HG03457 (cell line): Measurements from ENCODE around the gene RPL31.
"Not testable (repeated sequence)": the region's sequence is repeated elsewhere in the genome, so short reads cannot be mapped to it uniquely, and the experiment has no call there.

Experiments
- ATAC-seq: cut with Tn5 transposase; IDR thresholded peaks from one replicate; pipeline ENCODE4 v1.9.1; 2021; ENCODE audit warnings: moderate number of reproducible peaks; ENCODE audit not compliant: unreplicated experiment

RPL31 gene

DNA sequence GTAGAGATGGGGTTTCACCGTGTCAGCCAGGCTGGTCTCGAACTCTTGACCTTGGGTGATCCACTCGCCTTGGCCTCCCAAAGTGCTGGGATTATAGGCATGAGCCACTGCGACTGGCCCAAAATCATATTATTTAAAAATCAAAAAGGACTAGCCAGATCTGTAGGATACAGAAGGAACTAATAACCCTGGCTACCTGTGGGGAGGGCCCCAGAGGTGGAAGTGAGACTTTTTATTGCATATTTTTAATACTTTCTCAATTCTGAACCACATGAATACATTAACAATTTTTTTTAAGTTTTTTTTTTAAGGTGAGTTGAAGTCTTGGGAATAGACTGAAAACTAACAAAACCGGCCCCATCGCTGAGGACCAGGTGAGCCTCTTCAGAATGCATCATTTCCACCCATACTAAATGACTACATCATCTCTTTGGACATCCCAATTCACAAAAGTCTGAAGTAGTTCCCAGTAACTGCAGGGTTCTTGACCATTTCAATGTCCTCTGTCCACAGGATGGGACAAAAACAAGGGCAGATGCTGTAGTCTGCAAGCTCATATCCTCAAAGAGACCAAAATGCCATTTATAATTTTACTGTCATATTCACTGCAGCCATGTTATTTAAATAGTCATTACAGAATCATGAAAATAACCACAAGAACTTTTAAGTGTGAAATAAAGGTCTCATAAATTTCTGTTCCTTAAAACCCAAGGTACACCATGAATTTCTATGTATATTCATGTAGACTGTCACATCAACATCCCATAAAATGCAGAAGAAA, 21.4 kb downstream of the RPL31 start:
- no peak for ATAC-seq

DNA sequence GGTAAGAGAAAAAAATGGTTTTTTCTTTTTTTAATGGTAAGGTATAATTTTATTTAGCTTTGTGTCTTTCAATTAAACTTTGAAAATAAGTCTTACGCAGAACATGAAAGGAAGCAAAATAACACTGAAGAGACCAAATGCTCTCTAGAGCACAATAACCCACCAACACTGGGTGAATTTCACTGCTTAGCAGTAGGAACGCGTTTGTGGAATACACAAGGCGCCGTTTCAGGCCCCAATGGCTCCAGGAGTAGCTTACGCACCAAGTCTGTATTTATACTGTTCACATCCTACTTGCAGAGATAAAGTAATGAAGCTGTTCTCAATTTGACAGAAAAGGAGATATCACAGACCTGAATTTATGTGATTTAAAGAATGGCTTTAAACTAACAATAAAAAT, 23.5 kb downstream of the RPL31 start:
- no peak for ATAC-seq

DNA sequence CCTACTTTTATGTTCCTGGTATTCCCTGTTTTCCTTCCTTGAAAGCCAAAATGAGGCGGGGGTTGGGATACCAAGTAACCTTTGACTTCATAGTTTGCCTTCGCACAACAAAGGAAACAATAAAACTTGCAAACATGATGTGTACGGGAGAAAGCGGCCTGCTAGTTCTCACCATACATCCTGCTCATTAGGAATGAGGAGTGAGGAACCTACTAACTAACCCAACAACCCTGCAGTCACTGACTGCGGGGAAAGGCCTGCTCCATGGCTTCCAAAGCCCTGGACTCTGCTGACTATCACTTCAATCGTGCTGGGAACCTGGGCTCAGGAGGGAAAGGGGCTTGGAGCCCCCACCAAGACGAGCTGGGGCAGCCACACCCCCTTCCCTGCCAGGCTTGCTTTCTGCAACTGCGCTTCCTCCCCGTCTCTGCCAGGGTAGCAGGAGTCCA, 24.2 kb downstream of the RPL31 start:
- no peak for ATAC-seq

DNA sequence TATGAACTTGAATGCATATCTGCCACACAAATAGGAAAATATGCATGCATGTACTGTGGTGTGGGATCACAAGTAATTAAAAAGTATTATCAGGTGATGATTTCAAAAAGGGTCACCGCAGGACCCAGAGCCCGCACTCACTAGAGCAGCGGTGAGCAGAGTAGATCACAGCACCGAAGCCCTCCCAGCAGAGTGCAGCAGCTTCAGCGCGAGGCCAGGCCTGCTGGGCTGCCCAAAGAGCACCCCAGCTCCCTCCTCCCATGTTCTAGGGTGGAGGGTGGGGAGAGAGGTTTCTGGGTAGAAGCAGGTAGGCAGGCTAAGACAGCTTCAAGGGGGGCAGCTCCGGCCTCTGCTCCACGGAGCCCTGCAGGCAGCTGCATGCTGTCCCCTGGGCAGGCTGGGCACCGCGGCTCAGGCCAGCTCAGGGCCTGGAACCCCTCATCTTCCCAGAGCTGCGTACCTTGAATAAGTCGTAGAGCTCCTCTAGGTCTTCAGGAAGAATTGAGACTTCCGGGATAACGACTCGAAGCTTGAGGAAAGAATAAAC, 24.9 kb downstream of the RPL31 start:
- no peak for ATAC-seq

DNA sequence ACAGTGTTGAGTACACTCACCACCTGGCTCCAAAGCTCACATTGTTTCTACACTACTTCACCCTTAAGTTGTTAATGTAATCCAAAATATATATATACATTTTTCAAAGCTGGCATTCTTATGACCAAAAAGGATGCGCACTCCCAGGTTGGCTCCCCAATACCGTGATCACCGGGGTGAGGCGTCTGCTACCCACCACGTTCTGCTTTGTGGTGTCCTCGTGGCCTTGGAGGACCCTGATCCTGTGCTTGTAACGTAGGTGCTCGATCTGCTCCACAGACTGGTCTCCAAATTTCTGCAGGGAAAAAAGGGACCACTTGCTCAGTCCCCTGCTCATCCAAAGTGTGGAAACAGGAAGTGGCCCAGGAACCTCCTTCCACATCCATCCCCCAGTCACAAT, 25.8 kb downstream of the RPL31 start:
- ATAC-seq, result no peak

DNA sequence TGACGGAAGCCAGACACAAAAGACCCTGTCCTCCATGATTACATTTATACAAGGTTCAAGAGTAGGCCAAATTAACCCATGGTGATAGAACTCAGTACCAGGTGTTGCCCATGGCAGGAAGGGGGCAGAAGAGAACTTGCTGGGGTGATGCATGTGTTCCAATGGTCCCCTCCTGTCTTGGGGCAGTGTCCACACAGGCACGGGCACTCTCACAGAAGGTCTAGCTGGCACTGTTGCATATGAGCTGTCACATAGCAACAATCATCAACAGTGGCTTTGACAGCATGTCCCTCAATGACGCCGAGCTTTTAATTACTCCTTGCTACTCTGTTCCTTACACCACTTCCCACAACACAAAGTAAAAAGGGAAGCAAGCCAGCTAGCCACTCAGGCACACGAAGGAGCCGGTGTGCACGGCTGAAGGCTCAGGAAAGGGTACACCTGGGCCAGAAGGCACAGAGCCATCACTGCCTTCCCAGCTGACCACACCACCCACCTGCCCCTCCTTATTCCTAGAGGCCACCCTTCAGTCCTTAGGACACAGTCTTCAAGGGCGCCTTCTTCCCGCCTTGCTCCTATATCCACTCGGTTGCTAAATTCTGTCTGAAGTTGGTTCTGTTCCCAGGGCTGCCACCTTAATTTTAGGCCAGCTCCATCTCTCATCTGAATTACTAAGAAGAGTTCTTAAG, 28.9 kb downstream of the RPL31 start:
- ATAC-seq, result no peak

GRCh38 chr2:101032084-101032776, 30.1 kb downstream of the RPL31 start:
- ATAC-seq, result no peak

DNA sequence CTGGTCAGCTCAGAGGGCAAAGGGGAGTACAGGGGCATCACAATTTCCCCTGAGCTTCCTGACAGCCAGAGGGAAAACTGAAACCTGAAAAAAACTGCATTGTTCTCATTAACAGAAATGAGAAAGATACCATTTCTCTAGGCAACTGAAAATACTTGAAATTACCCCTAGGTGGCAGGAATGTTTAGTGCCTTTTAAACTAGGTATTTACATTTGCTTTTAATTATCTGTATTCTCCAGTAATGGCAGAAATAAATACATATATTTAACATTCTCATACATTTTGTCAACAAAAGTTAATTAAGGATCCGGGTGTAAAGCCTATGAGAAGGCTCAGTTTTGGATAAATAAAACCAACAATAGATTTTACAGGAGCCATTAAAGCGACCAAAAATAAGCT, 34.5 kb downstream of the RPL31 start:
- ATAC-seq, result no peak

DNA sequence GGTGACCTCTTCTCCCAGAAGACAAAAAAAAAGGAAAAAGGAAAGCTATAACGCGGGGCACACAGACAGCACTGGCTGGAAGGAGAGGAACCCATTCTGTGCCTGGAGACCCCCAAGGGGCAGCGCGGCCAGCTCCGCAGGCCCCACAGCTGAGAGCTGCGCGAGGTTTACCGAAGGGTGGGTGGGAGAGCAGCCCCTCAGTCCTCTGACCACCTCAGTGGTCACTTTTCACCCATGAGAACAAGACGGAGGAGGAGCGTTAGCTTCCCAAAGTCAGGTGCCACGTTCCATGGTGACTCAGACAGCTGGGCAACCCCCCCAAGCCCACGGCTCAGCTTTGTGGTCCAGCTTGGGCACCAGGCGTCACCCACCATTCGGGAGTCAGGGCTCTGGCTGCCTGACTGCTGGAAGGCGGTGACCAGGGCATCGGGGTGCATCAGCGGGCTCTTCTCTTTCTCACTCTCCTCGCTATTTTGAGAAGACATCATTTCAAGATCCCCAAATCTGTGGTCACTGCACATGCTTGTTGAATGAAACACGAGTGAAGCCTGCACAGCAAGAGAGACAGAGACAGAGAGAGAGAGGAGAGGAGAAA, 35.2 kb downstream of the RPL31 start:
- ATAC-seq, result no peak

DNA sequence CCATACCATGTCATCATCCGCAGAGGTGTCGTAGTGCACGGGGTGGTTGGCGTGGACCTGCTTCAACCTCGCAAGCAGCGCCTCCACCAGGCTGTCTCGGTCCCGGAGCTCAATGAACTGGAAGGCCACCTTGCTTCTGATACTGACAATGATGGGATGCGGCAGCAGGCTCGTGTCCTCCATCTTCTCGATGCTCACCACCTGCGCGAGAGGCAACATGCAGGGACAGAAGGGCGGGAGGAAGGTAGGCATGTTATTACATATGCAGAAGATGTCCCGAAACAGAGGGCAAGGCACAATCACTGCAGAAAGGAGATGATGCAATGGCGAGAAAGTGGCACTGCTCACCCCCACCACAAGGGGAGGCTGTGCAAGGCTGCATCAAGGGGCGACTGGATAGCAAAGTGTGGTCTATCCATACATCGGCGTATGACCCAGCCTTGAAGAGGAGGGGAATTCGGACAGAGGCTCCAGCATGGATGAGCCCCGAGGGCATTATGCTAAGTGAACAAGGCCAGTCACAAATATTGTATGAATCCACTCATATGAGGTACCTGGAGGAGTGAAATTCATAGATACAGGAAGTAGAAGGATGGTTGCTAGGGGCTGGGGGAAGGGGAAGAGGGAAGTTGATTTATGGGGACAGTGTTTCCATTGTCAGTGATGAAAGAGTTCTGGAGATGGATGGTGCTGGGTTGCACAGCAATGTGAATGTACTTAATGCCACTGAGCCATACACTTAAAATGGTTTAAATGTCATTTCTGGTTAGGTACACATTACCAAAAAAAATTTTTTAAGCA, 36.6 kb downstream of the RPL31 start:
- ATAC-seq, result no peak

DNA sequence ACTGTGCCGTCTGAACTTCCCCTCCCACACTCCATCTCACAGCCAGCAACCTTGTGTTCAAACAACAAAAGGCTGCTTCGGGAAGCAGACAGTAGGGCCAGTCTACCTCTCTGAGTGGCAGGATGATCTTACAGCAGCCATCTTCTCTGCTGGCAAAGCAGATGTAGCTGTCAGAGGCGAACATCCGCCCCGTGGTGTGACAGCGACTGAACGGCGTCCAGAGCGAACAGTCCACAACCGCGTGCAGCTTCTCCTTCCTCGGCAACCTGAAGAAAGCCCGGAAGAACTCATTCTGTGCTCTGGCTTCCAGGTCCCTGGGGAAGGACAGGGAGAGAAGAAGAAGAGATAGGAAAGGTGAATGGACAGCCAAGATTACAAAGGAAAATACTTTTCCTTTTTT, 38.0 kb downstream of the RPL31 start:
- ATAC-seq, result no peak

GRCh38 chr2:101040761-101041160, 38.7 kb downstream of the RPL31 start:
- ATAC-seq, result no peak

- no peak for ATAC-seq
These were observed 39.3 kb downstream of the RPL31 start for GRCh38 chr2:101041413-101041812.

- no peak for ATAC-seq
These were observed 43.2 kb downstream of the RPL31 start for GRCh38 chr2:101045330-101045729.

- no peak for ATAC-seq
These were observed 45.1 kb downstream of the RPL31 start for GRCh38 chr2:101047075-101047766.

DNA sequence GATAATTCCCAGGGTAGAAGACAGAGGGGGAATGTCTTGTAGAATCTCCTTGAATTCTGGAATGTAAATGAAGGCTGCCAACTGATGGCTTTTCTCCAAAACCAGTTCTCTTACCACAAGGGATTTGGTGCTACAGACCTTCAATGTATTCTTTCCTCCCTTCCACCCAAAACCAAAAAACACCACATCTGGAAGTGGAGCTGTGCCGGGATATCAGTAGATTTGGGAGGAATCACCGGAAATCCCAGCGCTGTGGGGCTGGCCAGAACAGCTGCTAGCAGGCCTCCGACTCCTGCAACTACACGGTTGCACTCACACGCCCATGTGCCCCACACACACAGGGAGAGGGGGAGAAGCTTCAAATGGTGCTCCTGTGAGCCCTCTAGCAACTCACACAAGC, 45.7 kb downstream of the RPL31 start:
- ATAC-seq, result no peak

DNA sequence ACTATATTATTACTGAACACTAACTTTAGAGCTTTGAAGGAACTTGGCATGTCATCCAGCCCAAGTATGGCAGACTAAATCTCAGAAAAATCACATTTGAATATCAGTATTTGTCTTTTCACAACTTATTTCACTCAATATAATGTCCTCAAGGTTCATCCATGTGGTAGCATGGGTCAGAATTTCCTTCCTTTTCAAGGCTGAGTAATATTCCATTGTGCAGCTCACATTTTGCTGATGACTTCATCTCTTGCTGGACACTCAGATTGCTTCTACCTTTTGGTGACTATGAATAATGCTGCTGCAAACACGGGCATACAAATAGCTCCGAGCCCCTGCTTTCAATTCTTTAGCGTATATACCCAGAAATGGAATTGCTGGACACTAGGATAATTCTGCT, 46.7 kb downstream of the RPL31 start:
- no peak for ATAC-seq

- not testable (repeated sequence) for ATAC-seq
These were observed 48.8 kb downstream of the RPL31 start for GRCh38 chr2:101050886-101051285.

DNA sequence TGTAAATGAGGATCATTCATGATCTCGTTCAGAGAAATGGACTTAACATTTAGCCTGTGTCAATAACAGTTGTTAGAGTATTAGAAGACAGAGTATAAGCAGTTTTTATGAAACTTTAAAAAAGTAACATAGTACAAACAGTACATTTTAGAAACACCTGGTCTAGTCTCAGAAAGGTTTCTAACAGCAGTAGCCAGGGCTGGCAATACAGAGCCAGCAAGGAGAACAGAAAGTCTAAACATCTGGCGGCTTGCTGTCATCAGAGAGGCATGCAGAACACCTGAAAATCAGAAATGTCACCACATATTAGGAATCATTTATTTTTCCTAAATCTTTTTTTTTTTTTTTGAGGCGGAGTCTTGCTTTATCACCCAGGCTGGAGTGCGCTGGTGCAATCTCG, 50.1 kb downstream of the RPL31 start:
- ATAC-seq, result no peak

GRCh38 chr2:101053117-101053516, 51.0 kb downstream of the RPL31 start:
- ATAC-seq, result no peak
